ENCODE measurements around the gene ITGB7. TPM values are rescaled to one million over a fixed set of nuclear protein-coding genes. Genes with fewer than 3 reads are reported as not detected.

Gene ITGB7
- total RNA-seq, 3 donors from 2014 or later (not counting 1 experiment from before 2014, with no cell fraction given): 329 to 441 (median 439) TPM

DNA sequence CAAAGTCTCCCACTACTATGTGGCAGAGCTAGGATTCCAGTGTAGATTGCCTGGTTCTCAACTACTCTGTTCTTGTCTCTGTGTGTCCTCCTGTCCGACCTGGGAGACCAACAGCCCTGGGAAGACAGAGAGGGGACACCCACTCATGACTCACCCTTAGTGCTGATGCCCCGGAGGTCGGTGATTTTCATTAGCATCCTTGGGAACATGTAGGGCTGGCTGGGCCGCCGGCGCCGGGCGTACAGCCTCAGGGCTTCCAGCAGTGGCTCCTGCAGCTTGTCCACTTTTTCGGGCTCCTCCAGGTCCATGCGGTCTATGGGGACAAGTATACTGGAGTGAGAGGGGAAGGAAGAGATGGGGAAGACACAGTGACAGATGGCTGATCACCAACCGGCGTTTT lies 5.9 kb upstream of the ITGB7 start:
- Histone ChIP-seq H3K36me3 (ENCODE audit: control insufficient read depth, insufficient read depth, low read length) (peaks cover 42% of the 10 kb centered on the region), H3K9me3 (ENCODE audit: control insufficient read depth, insufficient read depth, low read length) (no peaks in the 10 kb centered on the region), H3K27ac (ENCODE audit: low read length) (no peak overlapping the region), H3K4me1 (ENCODE audit: control insufficient read depth, insufficient read depth, low read length) (peaks cover 63% of the 10 kb centered on the region), H3K27me3 (ENCODE audit: control insufficient read depth, insufficient read depth, low read length) (no peaks in the 10 kb centered on the region), H3K4me3 (ENCODE audit: low read length) (no peak overlapping the region)
- 61% methylated on average over 12 of the region's 12 CpGs for WGBS (ENCODE audit: insufficient coverage)
- Mint-ChIP-seq H3K27me3 (ENCODE audit: low read depth in 2 of 2) (no peaks in the 10 kb centered on the region), H3K4me1 (peaks cover 60 to 78% of the 10 kb centered on the region in 2 donors), H3K36me3 (no peaks in the 10 kb centered on the region), H3K27ac (peak overlapping the region; percentile 34 to 38), H3K4me3 (no peak overlapping the region), H3K9me3 (no peaks in the 10 kb centered on the region)
- intact Hi-C loops (cut with micrococcal nuclease): loop anchor here (1.0 to 2.0 kb wide), 3 partner anchors 38 to 108 kb away; partner anchors contain the start of gene AAAS
- ATAC-seq (no peak), DNase-seq (no peak)
- TF ChIP-seq, protein P1, sequence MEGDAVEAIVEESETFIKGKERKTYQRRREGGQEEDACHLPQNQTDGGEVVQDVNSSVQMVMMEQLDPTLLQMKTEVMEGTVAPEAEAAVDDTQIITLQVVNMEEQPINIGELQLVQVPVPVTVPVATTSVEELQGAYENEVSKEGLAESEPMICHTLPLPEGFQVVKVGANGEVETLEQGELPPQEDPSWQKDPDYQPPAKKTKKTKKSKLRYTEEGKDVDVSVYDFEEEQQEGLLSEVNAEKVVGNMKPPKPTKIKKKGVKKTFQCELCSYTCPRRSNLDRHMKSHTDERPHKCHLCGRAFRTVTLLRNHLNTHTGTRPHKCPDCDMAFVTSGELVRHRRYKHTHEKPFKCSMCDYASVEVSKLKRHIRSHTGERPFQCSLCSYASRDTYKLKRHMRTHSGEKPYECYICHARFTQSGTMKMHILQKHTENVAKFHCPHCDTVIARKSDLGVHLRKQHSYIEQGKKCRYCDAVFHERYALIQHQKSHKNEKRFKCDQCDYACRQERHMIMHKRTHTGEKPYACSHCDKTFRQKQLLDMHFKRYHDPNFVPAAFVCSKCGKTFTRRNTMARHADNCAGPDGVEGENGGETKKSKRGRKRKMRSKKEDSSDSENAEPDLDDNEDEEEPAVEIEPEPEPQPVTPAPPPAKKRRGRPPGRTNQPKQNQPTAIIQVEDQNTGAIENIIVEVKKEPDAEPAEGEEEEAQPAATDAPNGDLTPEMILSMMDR (IDR thresholded peaks at IDR 0.05): no peak

GRCh38 chr12:53211476-53212381 lies 4.7 kb upstream of the ITGB7 start:
- DNase-seq: peak in 1 of 2 donors; percentile 51
- no peak overlapping the region for H3K4me3 Mint-ChIP-seq

GRCh38 chr12:53210843-53211242 lies 3.8 kb upstream of the ITGB7 start:
- Mint-ChIP-seq H3K9me3 (no peaks in the 10 kb centered on the region), H3K27ac (no peak overlapping the region), H3K4me1 (peaks cover 57 to 75% of the 10 kb centered on the region in 2 donors), H3K4me3 (no peak overlapping the region), H3K27me3 (ENCODE audit: low read depth in 2 of 2) (no peaks in the 10 kb centered on the region), H3K36me3 (no peaks in the 10 kb centered on the region)
- Histone ChIP-seq H3K36me3 (ENCODE audit: control insufficient read depth, insufficient read depth, low read length) (peaks cover 42% of the 10 kb centered on the region), H3K27ac (ENCODE audit: low read length) (no peak overlapping the region), H3K4me1 (ENCODE audit: control insufficient read depth, insufficient read depth, low read length) (peaks cover 62% of the 10 kb centered on the region), H3K27me3 (ENCODE audit: control insufficient read depth, insufficient read depth, low read length) (no peaks in the 10 kb centered on the region), H3K9me3 (ENCODE audit: control insufficient read depth, insufficient read depth, low read length) (no peaks in the 10 kb centered on the region), H3K4me3 (ENCODE audit: low read length) (no peak overlapping the region)
- intact Hi-C loops (cut with micrococcal nuclease): no loop called here
- ATAC-seq (no peak), DNase-seq (no peak)
- TF ChIP-seq, protein P1 (IDR thresholded peaks at IDR 0.05): no peak
- WGBS (ENCODE audit: insufficient coverage): 90% methylated on average over 4 of the region's 4 CpGs

More at GRCh38 chr12:53211476-53212381, 4.7 kb upstream of the ITGB7 start:
- TF ChIP-seq, protein P1 (IDR thresholded peaks at IDR 0.05): no peak
- peaks cover 42% of the 10 kb centered on the region for H3K36me3 ChIP-seq (ENCODE audit: control insufficient read depth, insufficient read depth, low read length)
- intact Hi-C loops (cut with micrococcal nuclease): loop anchor here (2.0 kb wide), 1 partner anchor 109 kb away; the partner anchor contains the start of gene AAAS
- 83% methylated on average over 13 of the region's 13 CpGs for WGBS (ENCODE audit: insufficient coverage)
- H3K9me3 ChIP-seq (ENCODE audit: control insufficient read depth, insufficient read depth, low read length): no peaks in the 10 kb centered on the region
- H3K4me3 ChIP-seq (ENCODE audit: low read length): no peak overlapping the region
- Mint-ChIP-seq H3K9me3 (no peaks in the 10 kb centered on the region), H3K4me1 (peaks cover 57 to 75% of the 10 kb centered on the region in 2 donors), H3K27ac (no peak overlapping the region), H3K36me3 (no peaks in the 10 kb centered on the region), H3K27me3 (ENCODE audit: low read depth in 2 of 2) (no peaks in the 10 kb centered on the region)
- no peak for ATAC-seq
- H3K4me1 ChIP-seq (ENCODE audit: control insufficient read depth, insufficient read depth, low read length): peaks cover 62% of the 10 kb centered on the region
- no peaks in the 10 kb centered on the region for H3K27me3 ChIP-seq (ENCODE audit: control insufficient read depth, insufficient read depth, low read length)
- no peak overlapping the region for H3K27ac ChIP-seq (ENCODE audit: low read length)
